GM12875 (cell line): ENCODE data around the gene MKKS.
"Not testable (repeated sequence)": the region's sequence is repeated elsewhere in the genome, so short reads cannot be mapped to it uniquely, and the experiment has no call there.

Experiments
- H3K4me3 ChIP-seq: one replicate; pipeline ENCODE4 v1.5.1; 2011; ENCODE audit warnings: low read depth, low read length, control low read depth
- TF ChIP-seq, protein P1 (sequence below): IDR thresholded peaks from 2 replicates; pipeline ENCODE4 v1.5.1; 2011; ENCODE audit warnings: low read depth, mild to moderate bottlenecking, control low read depth, inconsistent platforms, low read length, moderate library complexity, borderline replicate concordance; ENCODE audit not compliant: insufficient read depth

The MKKS gene

DNA sequence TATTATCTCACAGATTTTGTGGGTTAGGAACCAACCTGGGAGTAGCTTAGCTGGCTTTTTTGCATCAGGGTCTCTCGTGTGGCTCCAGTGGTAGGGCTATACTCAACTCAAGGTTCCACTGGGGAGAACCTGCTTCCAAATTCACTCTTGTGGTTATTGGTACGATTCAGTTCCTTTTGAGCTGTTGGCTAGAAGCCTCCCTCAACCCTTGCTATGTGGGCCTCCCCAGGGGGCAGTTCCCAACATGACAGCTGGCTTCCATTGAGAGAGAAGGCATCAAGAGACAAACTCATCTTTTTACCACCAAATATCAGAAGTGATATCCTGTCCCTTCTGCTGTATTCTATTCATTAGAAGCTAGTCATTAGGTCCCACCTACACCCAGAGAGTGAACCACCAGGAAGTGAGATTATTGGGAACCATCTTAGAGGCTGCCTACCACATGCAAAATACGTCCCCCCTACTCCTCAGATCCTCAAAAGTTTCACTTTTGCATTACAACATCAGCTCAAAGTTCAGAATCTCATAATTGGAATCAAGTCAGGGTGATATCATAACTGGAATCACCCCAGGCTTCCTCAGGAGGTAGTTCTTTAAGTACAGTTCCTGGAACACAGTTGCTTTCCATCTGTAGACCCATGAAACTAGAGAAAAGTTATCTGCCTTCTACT is 30.9 kb downstream of the MKKS start:
- TF ChIP-seq, protein P1, sequence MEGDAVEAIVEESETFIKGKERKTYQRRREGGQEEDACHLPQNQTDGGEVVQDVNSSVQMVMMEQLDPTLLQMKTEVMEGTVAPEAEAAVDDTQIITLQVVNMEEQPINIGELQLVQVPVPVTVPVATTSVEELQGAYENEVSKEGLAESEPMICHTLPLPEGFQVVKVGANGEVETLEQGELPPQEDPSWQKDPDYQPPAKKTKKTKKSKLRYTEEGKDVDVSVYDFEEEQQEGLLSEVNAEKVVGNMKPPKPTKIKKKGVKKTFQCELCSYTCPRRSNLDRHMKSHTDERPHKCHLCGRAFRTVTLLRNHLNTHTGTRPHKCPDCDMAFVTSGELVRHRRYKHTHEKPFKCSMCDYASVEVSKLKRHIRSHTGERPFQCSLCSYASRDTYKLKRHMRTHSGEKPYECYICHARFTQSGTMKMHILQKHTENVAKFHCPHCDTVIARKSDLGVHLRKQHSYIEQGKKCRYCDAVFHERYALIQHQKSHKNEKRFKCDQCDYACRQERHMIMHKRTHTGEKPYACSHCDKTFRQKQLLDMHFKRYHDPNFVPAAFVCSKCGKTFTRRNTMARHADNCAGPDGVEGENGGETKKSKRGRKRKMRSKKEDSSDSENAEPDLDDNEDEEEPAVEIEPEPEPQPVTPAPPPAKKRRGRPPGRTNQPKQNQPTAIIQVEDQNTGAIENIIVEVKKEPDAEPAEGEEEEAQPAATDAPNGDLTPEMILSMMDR, result no peak
- no peak overlapping the region for H3K4me3 ChIP-seq

DNA sequence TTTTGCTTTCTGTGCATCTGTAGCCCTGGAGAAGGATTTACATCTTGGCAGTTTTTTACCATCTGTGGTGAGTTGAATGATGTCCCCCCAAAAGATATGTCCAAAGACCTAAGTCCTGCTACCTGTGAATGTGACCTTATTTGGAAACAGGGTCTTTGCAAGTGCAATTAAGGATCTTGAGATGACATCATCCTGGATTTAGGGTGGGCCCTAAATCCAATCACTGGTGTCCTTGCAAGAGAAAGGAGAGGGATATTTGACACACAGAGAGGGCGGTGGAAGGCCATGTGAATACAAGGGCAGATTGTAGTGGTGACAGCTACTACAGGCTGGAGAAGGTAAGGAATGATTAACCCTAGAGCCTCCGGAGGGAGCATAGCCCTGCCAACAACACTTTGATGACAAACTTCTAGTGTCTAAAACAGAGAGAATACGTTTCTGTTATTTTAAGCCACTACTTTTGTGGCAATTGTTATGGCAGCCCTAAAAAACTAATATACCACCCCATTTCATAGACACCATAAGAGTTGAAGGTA is 35.1 kb downstream of the MKKS start:
- no peak overlapping the region for H3K4me3 ChIP-seq
- TF ChIP-seq, protein P1, result no peak

DNA sequence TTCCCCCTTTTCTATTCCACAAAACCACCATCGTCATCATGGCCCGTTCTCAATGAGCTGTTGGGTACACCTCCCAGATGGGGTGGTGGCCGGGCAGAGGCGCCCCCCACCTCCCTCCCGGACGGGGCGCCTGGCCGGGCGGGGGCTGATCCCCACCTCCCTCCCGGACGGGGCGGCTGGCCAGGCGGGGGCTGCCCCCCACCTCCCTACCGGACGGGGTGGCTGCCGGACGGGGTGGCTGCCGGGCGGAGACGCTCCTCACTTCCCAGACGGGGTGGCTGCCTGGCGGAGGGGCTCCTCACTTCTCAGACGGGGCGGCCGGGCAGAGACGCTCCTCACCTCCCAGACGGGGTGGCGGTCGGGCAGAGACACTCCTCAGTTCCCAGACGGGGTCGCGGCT is 39.3 kb downstream of the MKKS start:
- not testable (repeated sequence) for H3K4me3 ChIP-seq

DNA sequence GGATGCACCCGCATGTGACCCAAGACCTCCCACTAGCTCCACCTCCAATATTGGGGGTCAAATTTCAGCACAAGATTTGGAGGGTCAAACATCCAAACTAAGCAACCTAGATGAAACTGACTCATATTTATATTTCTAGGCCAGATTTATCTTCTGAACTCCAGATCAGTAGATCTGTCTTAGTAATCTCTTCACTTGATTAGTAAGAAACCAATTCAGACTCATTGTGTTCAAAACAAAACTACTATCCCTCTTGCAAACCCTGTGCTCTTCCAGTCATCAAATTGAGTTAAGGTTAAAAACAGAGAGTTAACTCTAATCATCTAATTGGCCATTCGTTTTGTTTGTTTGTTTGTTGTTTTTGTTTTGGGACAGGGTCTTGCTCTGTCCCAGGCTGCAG is 43.3 kb downstream of the MKKS start:
- TF ChIP-seq, protein P1, result no peak
- H3K4me3 ChIP-seq, result no peak overlapping the region

DNA sequence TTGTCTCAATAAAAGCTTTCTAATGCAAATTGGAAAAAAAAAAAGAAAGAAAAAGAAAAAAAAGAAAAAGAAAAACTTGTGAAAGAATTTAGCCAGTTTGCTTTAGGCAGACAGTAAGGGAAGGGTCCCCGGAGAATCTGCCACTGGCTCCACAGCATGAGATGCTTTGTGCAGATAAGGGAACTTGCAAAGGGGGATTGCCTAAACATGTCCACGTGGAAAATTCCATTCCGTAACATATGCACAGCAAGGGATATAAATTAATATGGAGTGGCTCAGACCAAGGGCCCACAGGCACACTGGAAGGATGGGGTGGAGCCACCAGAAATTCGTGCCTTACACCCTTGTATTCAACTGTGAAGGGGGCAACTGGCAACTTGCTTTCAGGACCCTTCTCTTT is 45.4 kb downstream of the MKKS start:
- TF ChIP-seq, protein P1, result no peak
- H3K4me3 ChIP-seq, result no peak overlapping the region

DNA sequence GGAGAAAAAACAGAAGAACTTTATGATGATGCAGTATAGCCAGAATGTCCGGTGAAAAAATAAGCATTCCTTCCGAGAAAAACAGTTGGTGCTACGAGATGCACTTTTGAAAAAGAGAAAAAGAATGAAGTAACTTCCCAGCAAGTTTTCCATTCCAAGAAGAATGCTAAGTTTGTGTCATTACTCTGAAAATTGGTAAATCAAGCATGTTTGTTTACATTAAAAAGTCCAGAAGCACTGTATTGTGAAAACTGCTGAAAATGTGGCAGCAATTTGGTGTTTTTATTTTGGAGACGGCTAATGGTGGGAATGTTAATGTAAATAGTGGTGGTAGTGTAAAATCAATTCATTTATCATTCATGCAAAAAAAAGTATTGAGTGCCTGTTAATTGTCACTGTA is 46.3 kb downstream of the MKKS start:
- TF ChIP-seq, protein P1, result no peak
- H3K4me3 ChIP-seq, result no peak overlapping the region

DNA sequence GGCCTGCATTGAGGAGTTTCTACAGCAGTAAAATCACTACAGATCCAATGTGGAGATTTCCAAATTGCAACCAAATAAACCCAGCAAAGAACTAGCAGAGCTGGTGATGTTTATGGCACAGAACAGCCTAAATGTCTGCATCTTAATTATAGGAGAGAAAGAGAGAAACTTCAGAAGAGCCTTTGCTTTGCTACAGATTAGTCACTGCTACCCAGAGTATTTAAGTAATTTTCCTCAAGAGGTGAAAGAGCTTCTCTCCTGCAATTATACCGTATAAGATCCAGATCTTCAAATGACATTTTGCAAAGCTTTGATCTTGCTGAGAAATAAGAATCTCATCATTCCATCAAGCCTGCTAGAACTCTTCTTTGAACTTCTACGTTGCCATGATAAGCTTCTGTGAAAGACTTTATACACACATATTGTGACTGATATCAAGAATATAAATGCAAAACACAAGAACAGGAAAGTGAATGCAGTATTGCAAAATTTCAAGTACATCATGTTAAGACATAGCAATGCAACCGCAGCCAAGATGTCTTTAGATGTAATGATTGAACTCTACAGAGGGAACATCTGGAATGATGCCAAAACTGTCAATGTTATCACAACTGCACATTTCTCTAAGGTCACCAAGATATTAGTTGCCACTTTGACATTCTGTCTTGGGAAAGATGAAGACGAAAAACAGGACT is 48.0 kb downstream of the MKKS start:
- TF ChIP-seq, protein P1, result no peak
- no peak overlapping the region for H3K4me3 ChIP-seq
